ENCODE data around the gene BAHCC1. TPM values are rescaled to one million over a fixed set of nuclear protein-coding genes. Genes with fewer than 3 reads are reported as not detected.

BAHCC1 gene
- total RNA-seq, 1 experiment from 2014 or later: 9.9 TPM

- H3K27me3 ChIP-seq (ENCODE audit: low read length): no peaks in the 10 kb centered on the region
- no peak for DNase-seq
- H3K4me3 ChIP-seq (ENCODE audit: low read length): no peak overlapping the region
Measured at GRCh38 chr17:81477173-81477572, 81.9 kb downstream of the BAHCC1 start.

DNA sequence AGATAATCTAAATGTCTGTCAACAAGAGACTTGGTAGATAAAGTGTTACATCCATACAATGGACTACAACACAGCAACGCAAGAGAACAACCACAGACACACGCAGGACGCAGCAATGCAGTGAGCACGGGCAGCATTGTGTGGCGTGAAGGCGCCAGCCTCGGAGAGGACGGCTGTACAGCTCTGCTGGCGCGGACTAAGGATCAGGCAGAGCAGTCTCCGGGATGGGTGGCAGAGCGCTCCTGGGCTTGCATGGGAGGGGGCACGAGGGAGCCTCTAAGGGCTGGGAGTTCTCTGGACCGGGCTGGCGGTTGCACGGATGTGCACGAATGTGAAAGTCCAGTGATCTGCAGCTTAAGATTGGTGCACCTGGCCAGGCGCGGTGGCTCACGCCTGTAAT is 82.9 kb downstream of the BAHCC1 start:
- no peak for DNase-seq
- ATAC-seq: no peak
- H3K36me3 ChIP-seq (ENCODE audit: low read depth, low read length): no peaks in the 10 kb centered on the region
- no peaks in the 10 kb centered on the region for H3K79me2 ChIP-seq (ENCODE audit: low read length)
- H3K4me3 ChIP-seq (ENCODE audit: low read length): no peak overlapping the region
- H3F3A ChIP-seq (ENCODE audit: low read length, unreplicated experiment): no peaks in the 10 kb centered on the region
- BruUV-seq (replicated peaks): no TSS peak
- intact Hi-C loops (cut with micrococcal nuclease): no loop called here
- H3K27ac ChIP-seq (ENCODE audit: low read length): no peak overlapping the region
- no peaks in the 10 kb centered on the region for H4K20me1 ChIP-seq (ENCODE audit: low read length)
- ChIA-PET POLR2A (ENCODE audit: unreplicated experiment) (no interaction called here), CTCF (no interaction called here)
- H3K9me2 ChIP-seq (replicated peaks; ENCODE audit: low read length): no peaks in the 10 kb centered on the region
- H3K27me3 ChIP-seq (ENCODE audit: low read length): no peaks in the 10 kb centered on the region
- H3K4me2 ChIP-seq (ENCODE audit: low read length): no peak overlapping the region
- H3K4me1 ChIP-seq (ENCODE audit: insufficient read depth, low read length): no peaks in the 10 kb centered on the region
- H2AFZ ChIP-seq (ENCODE audit: low read length): no peak overlapping the region
- no peak overlapping the region for H3K9ac ChIP-seq (ENCODE audit: low read length)
- TF ChIP-seq, protein P1, sequence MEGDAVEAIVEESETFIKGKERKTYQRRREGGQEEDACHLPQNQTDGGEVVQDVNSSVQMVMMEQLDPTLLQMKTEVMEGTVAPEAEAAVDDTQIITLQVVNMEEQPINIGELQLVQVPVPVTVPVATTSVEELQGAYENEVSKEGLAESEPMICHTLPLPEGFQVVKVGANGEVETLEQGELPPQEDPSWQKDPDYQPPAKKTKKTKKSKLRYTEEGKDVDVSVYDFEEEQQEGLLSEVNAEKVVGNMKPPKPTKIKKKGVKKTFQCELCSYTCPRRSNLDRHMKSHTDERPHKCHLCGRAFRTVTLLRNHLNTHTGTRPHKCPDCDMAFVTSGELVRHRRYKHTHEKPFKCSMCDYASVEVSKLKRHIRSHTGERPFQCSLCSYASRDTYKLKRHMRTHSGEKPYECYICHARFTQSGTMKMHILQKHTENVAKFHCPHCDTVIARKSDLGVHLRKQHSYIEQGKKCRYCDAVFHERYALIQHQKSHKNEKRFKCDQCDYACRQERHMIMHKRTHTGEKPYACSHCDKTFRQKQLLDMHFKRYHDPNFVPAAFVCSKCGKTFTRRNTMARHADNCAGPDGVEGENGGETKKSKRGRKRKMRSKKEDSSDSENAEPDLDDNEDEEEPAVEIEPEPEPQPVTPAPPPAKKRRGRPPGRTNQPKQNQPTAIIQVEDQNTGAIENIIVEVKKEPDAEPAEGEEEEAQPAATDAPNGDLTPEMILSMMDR (conservative IDR thresholded peaks at IDR 0.05; ENCODE audit: low read depth, low read length): no peak
- TF ChIP-seq EZH2phosphoT487 (IDR thresholded peaks at IDR 0.05; ENCODE audit: borderline replicate concordance, low read length): no peak
- no peak for TF ChIP-seq EZH2 (IDR thresholded peaks at IDR 0.05; ENCODE audit: low read length, unreplicated experiment)
- no peaks in the 10 kb centered on the region for H3K9me3 ChIP-seq (ENCODE audit: low read length)

More at GRCh38 chr17:81477173-81477572, 81.9 kb downstream of the BAHCC1 start:
- Histone ChIP-seq H3K79me2 (ENCODE audit: low read length) (no peaks in the 10 kb centered on the region), H3K9me2 (replicated peaks; ENCODE audit: low read length) (no peaks in the 10 kb centered on the region), H3K36me3 (ENCODE audit: low read depth, low read length) (no peaks in the 10 kb centered on the region), H3K9me3 (ENCODE audit: low read length) (no peaks in the 10 kb centered on the region), H4K20me1 (ENCODE audit: low read length) (no peaks in the 10 kb centered on the region), H3K9ac (ENCODE audit: low read length) (no peak overlapping the region), H3K27ac (ENCODE audit: low read length) (no peak overlapping the region), H2AFZ (ENCODE audit: low read length) (no peak overlapping the region), H3K4me1 (ENCODE audit: insufficient read depth, low read length) (no peaks in the 10 kb centered on the region), H3F3A (ENCODE audit: low read length, unreplicated experiment) (no peaks in the 10 kb centered on the region), H3K4me2 (ENCODE audit: low read length) (no peak overlapping the region)
- no peak for ATAC-seq
- intact Hi-C loops (cut with micrococcal nuclease): no loop called here
- no TSS peak for BruUV-seq (replicated peaks)
- TF ChIP-seq, protein P1 (conservative IDR thresholded peaks at IDR 0.05; ENCODE audit: low read depth, low read length): no peak
- TF ChIP-seq EZH2 (IDR thresholded peaks at IDR 0.05; ENCODE audit: low read length, unreplicated experiment): no peak
- no peak for TF ChIP-seq EZH2phosphoT487 (IDR thresholded peaks at IDR 0.05; ENCODE audit: borderline replicate concordance, low read length)
- ChIA-PET POLR2A (ENCODE audit: unreplicated experiment) (no interaction called here), CTCF (no interaction called here)

- no peak overlapping the region for H3K4me2 ChIP-seq (ENCODE audit: low read length)
- TF ChIP-seq, protein P1 (conservative IDR thresholded peaks at IDR 0.05; ENCODE audit: low read depth, low read length): no peak
- TF ChIP-seq EZH2phosphoT487 (IDR thresholded peaks at IDR 0.05; ENCODE audit: borderline replicate concordance, low read length) (no peak), EZH2 (IDR thresholded peaks at IDR 0.05; ENCODE audit: low read length, unreplicated experiment) (no peak)
- no peak overlapping the region for H2AFZ ChIP-seq (ENCODE audit: low read length)
- intact Hi-C loops (cut with micrococcal nuclease): no loop called here
- H3K79me2 ChIP-seq (ENCODE audit: low read length): no peaks in the 10 kb centered on the region
- no peaks in the 10 kb centered on the region for H3K9me3 ChIP-seq (ENCODE audit: low read length)
- BruUV-seq (replicated peaks): no TSS peak
- DNase-seq (no peak), ATAC-seq (no peak)
- H3K4me1 ChIP-seq (ENCODE audit: insufficient read depth, low read length): peaks cover 3% of the 10 kb centered on the region
- CTCF ChIA-PET: no interaction called here
- no peak overlapping the region for H3K9ac ChIP-seq (ENCODE audit: low read length)
- no peaks in the 10 kb centered on the region for H4K20me1 ChIP-seq (ENCODE audit: low read length)
- H3K4me3 ChIP-seq (ENCODE audit: low read length): no peak overlapping the region
- H3F3A ChIP-seq (ENCODE audit: low read length, unreplicated experiment): no peaks in the 10 kb centered on the region
- H3K27me3 ChIP-seq (ENCODE audit: low read length): no peaks in the 10 kb centered on the region
- H3K36me3 ChIP-seq (ENCODE audit: low read depth, low read length): no peaks in the 10 kb centered on the region
- H3K27ac ChIP-seq (ENCODE audit: low read length): no peak overlapping the region
- H3K9me2 ChIP-seq (replicated peaks; ENCODE audit: low read length): no peaks in the 10 kb centered on the region
- POLR2A ChIA-PET (ENCODE audit: unreplicated experiment): interaction anchor here (0.6 kb wide), 1 partner anchor 84 kb away, joined by 3 read pairs; the partner anchor contains the start of gene BAHCC1
Measured at GRCh38 chr17:81479175-81480071, 84.2 kb downstream of the BAHCC1 start.
